MCF 10A (cell line): ENCODE measurements around the gene NR3C1. TPM values are rescaled to one million over a fixed set of nuclear protein-coding genes. Genes with fewer than 3 reads are reported as not detected.
A peak's percentile ranks its signal among the peaks of the same experiment; 100 is the strongest.

Source experiments
- BruUV-seq: library from RNA; stranded (reverse); fragments of 400-500 nt; replicated peaks from 2 replicates; lab custom pipeline; 2021; lab: Mats Ljungman, UMichigan
- CTCF ChIA-PET: fragments of 300-600 bp; sonication (Branson Sonifier 250); formaldehyde crosslinking; extraction: SDS; loops from one replicate; lab custom pipeline; 2021; ENCODE audit warnings: antibody characterized with exemption, inconsistent platforms; lab: Yijun Ruan, JAX
- POLR2A ChIA-PET: fragments of 300-600, 350-650 bp; sonication (Branson Sonifier 250); formaldehyde crosslinking; extraction: SDS; loops from one replicate; lab custom pipeline; 2020; ENCODE audit warnings: antibody characterized with exemption, inconsistent platforms; lab: Yijun Ruan, JAX
- DNase-seq: peaks from one replicate; pipeline ENCODE4 v3.0.0-alpha.2; 2018; ENCODE audit not compliant: unreplicated experiment
- H3K27ac Mint-ChIP-seq: one replicate; pipeline ENCODE4 v1.8.0; 2022; ENCODE audit warnings: mild to moderate bottlenecking, low read depth, mixed read lengths; ENCODE audit not compliant: unreplicated experiment
- H3K27me3 Mint-ChIP-seq: one replicate; pipeline ENCODE4 v1.8.0; 2022; ENCODE audit warnings: mixed read lengths; ENCODE audit not compliant: insufficient read depth, unreplicated experiment
- H3K36me3 Mint-ChIP-seq: one replicate; pipeline ENCODE4 v1.8.0; 2022; ENCODE audit warnings: mild to moderate bottlenecking, moderate library complexity, mixed read lengths; ENCODE audit not compliant: insufficient read depth, unreplicated experiment
- H3K4me1 Mint-ChIP-seq: one replicate; pipeline ENCODE4 v1.8.0; 2022; ENCODE audit warnings: mixed read lengths; ENCODE audit not compliant: insufficient read depth, unreplicated experiment
- H3K4me3 Mint-ChIP-seq: one replicate; pipeline ENCODE4 v1.8.0; 2022; ENCODE audit warnings: mild to moderate bottlenecking, moderate library complexity, mixed read lengths; ENCODE audit not compliant: unreplicated experiment
- H3K9me3 Mint-ChIP-seq: one replicate; pipeline ENCODE4 v1.8.0; 2022; ENCODE audit warnings: mixed read lengths; ENCODE audit not compliant: unreplicated experiment
- intact Hi-C: fragments of 100-400 bp; cut with micrococcal nuclease; formaldehyde crosslinking; loops from 2 replicates; pipeline ENCODE4 v1.14.1; 2022
- total RNA-seq: library from RNA; stranded (reverse); gene quantifications from 2 replicates; pipeline ENCODE4 v1.2.3, GENCODE V29; 2022
- TF ChIP-seq, protein P1 (sequence below): fragments of 200-600 bp; IDR thresholded peaks from one replicate; pipeline ENCODE4 v1.8.0; 2022; ENCODE audit warnings: antibody characterized with exemption, mild to moderate bottlenecking; ENCODE audit not compliant: unreplicated experiment

Gene NR3C1
- total RNA-seq, 1 experiment from 2014 or later, result 92.9 TPM

DNA sequence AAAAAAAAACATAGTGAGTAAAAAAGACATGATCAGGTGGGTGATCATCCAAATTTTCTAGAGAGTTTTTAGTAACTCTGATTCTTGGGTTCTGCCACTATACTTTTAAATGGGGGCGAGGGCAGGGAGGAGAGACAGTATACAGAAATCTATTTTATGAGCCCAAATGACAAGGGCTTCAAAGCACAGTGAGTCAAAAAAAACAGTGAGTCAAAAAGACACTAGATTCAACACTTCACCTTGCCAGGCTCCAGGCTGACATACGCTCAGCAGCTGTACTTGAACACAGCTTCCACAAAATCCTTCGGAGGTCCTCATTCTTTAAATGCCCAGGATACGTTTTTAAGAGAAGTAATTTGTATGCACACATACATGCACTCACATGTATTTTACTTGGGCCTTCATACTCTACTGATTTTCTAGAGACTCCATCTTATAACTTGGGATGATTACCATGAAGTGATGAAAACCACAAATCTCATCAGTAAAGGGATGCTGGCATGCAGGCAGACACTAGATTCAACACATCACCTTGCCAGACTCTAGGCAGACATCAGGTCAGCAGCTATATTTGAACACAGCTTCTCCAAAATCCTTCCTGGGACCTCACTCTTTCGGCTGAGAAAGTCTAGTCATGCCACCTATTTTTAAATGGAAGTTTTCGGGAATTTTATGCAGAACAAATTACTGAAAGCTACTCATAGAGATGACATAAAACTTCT, 28.8 kb downstream of the NR3C1 start:
- H3K4me3 Mint-ChIP-seq, result no peak overlapping the region
- no peak for DNase-seq
- BruUV-seq, result no TSS peak
- ChIA-PET CTCF (interaction anchor here (0.6 to 2.0 kb wide), 5 partner anchors 14 to 453 kb away, joined by 3 to 5 read pairs (median 3); partner anchors contain the start of gene NR3C1), POLR2A (interaction anchor here (1.0 to 3.3 kb wide), 4 partner anchors 14 to 36 kb away, joined by 3 to 19 read pairs (median 3); no protein-coding TSS in a partner anchor)
- no peaks in the 10 kb centered on the region for H3K9me3 Mint-ChIP-seq
- intact Hi-C loops, result no loop called here
- peaks cover 40% of the 10 kb centered on the region for H3K4me1 Mint-ChIP-seq
- peaks cover 37% of the 10 kb centered on the region for H3K36me3 Mint-ChIP-seq
- no peak overlapping the region for H3K27ac Mint-ChIP-seq
- TF ChIP-seq, protein P1, sequence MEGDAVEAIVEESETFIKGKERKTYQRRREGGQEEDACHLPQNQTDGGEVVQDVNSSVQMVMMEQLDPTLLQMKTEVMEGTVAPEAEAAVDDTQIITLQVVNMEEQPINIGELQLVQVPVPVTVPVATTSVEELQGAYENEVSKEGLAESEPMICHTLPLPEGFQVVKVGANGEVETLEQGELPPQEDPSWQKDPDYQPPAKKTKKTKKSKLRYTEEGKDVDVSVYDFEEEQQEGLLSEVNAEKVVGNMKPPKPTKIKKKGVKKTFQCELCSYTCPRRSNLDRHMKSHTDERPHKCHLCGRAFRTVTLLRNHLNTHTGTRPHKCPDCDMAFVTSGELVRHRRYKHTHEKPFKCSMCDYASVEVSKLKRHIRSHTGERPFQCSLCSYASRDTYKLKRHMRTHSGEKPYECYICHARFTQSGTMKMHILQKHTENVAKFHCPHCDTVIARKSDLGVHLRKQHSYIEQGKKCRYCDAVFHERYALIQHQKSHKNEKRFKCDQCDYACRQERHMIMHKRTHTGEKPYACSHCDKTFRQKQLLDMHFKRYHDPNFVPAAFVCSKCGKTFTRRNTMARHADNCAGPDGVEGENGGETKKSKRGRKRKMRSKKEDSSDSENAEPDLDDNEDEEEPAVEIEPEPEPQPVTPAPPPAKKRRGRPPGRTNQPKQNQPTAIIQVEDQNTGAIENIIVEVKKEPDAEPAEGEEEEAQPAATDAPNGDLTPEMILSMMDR, result no peak
- H3K27me3 Mint-ChIP-seq, result no peaks in the 10 kb centered on the region

DNA sequence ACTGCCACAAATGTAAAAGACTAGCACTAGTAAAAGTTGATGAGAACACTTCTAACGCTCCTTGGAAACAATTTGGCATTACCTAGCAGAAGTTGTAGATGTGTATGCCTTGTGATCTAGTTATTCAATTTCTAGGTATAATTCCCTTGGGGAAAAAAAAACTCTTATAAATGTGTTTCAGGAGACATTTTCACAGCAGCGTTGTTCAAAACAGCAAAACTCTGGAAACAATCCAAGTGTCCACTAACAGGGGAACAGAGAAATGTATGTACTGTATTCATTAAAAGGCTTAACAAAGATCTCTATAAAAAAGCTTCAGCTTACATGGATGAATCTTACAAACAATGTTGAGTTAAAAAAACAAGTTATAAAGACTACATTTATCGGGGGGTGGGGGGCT, 30.4 kb downstream of the NR3C1 start:
- TF ChIP-seq, protein P1, result no peak
- ChIA-PET POLR2A (interaction anchor here (0.6 to 1.4 kb wide), 5 partner anchors 12 to 363 kb away, joined by 3 to 4 read pairs (median 3); no protein-coding TSS in a partner anchor), CTCF (no interaction called here)
- Mint-ChIP-seq H3K4me1 (peaks cover 36% of the 10 kb centered on the region), H3K36me3 (peaks cover 39% of the 10 kb centered on the region), H3K27ac (no peak overlapping the region), H3K9me3 (peaks cover 10% of the 10 kb centered on the region), H3K4me3 (no peak overlapping the region), H3K27me3 (no peaks in the 10 kb centered on the region)
- BruUV-seq, result no TSS peak
- DNase-seq, result no peak
- intact Hi-C loops, result no loop called here

DNA sequence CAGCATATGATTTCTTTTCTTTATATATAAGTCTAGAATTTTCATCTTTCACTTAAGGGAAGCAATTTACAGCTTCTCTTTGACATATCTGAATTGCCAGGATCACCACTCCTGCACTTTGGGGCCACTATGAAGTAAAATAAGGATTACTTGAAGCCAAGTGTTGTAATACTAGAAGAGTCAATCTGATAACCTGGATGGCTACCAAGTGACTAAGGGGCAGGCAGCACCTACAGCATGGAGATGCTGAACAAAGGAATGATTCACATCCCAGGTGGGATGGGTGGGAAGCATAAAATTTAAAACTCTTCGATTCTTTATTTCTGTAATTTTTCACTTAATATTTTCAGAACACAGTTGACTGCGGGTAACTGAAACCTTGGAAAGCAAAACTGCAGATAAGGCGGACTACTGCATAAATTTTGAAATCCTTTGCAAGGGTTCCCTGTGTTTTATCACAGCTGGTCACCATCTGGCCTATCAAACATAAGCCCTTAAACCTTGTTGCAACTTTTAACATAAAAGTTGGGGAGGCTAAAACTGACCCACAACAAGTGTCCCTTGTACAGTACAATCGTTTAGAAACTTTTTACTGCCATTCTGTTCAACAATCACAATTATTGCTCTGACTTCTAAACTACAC, 31.2 kb downstream of the NR3C1 start:
- no peak overlapping the region for H3K4me3 Mint-ChIP-seq
- TF ChIP-seq, protein P1, result no peak
- peaks cover 31% of the 10 kb centered on the region for H3K4me1 Mint-ChIP-seq
- POLR2A ChIA-PET, result interaction anchor here (0.6 to 1.4 kb wide), 4 partner anchors 11 to 362 kb away, joined by 3 to 4 read pairs (median 3); no protein-coding TSS in a partner anchor
- H3K9me3 Mint-ChIP-seq, result peaks cover 10% of the 10 kb centered on the region
- H3K36me3 Mint-ChIP-seq, result peaks cover 38% of the 10 kb centered on the region
- peak overlapping the region; percentile 18 for H3K27ac Mint-ChIP-seq
- BruUV-seq, result no TSS peak
- DNase-seq, result peak; percentile 82
- CTCF ChIA-PET, result no interaction called here
- H3K27me3 Mint-ChIP-seq, result no peaks in the 10 kb centered on the region
- intact Hi-C loops, result no loop called here

DNA sequence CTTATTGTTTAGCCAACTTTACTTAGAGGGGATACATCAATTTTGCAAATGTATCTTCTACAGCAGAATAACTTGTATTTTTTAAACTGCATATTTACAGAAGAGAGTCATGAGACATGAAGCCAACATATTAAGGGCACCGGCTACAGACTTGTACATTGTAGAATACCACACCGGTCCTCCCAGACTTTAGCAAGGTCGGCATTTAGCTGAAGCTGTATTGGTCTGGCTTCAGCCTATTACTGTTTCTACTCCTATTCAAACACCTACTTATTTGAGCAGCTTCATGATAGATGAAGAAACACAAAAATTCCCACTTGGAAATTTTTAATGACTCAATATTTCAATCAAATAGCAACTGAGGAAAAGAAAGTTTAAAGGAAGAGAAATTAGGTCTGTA, 33.0 kb downstream of the NR3C1 start:
- peaks cover 20% of the 10 kb centered on the region for H3K4me1 Mint-ChIP-seq

More for the DNA sequence above, 33.0 kb downstream of the NR3C1 start:
- Mint-ChIP-seq H3K36me3 (peaks cover 42% of the 10 kb centered on the region), H3K27me3 (no peaks in the 10 kb centered on the region), H3K4me3 (no peak overlapping the region), H3K27ac (no peak overlapping the region), H3K9me3 (peaks cover 18% of the 10 kb centered on the region)
- TF ChIP-seq, protein P1, result no peak
- intact Hi-C loops, result no loop called here
- BruUV-seq, result no TSS peak
- ChIA-PET POLR2A (interaction anchor here (0.6 to 1.2 kb wide), 5 partner anchors 8 to 126 kb away, joined by 3 to 4 read pairs (median 3); no protein-coding TSS in a partner anchor), CTCF (interaction anchor here (0.6 kb wide), 1 partner anchor 94 kb away, joined by 4 read pairs; no protein-coding TSS in a partner anchor)
- no peak for DNase-seq
